Brain microvascular endothelial cell (primary cell): ENCODE results near the gene CYP1B1.
"Not testable (repeated sequence)": the region's sequence is repeated elsewhere in the genome, so short reads cannot be mapped to it uniquely, and the experiment has no call there.

Experiments
- DNase-seq: peaks from one replicate; pipeline ENCODE4 v3.0.0-alpha.2; 2020
- H3K27ac ChIP-seq: fragments of 250-450 bp; sonication (Bioruptor Pico); 2 replicates; pipeline ENCODE4 v1.5.1; 2020; ENCODE audit warnings: mild to moderate bottlenecking, moderate library complexity
- H3K27me3 ChIP-seq: fragments of 250-450 bp; sonication (Bioruptor Pico); replicated peaks from 2 replicates; pipeline ENCODE4 v1.5.1; 2020; ENCODE audit warnings: mild to moderate bottlenecking
- H3K36me3 ChIP-seq: fragments of 250-450 bp; sonication (Bioruptor Pico); replicated peaks from 2 replicates; pipeline ENCODE4 v1.5.1; 2020; ENCODE audit warnings: mild to moderate bottlenecking
- H3K4me3 ChIP-seq: 2 replicates; pipeline ENCODE4 v1.5.1; 2011; ENCODE audit warnings: low read depth, mild to moderate bottlenecking, control low read depth, low read length, moderate library complexity
- CTCF ChIP-seq: IDR thresholded peaks from 2 replicates; pipeline ENCODE4 v1.5.1; 2011; ENCODE audit warnings: low read depth, mild to moderate bottlenecking, moderate library complexity, low read length, control low read depth, inconsistent platforms; ENCODE audit errors: missing control alignments
- in situ Hi-C: cut with HindIII; loops from 2 replicates; pipeline ENCODE4 v1.10.0; 2017; ENCODE audit warnings: low sequenced_read_pairs, low pct_ligation_motif_present

CYP1B1 gene

DNA sequence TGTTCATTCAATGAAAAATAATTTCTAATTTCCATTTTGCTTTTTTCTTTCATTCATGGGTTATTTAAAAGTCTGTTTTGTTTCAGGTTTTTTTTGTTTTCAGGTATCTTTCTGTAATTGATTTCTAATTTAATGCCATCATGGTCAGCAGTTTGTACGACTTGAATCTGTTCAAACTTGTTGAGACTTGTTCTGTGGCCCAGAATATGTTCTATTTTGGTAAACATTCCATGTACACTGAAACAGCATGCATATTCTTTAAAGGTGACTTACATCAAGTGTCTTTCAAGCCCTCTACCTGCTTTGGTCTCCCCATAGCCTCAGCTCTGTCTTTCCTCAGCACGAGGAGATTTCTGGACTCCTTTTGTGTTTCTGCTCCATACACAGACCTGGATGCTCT, 49.1 kb downstream of the CYP1B1 start:
- no peak overlapping the region for H3K4me3 ChIP-seq
- no peak for DNase-seq
- no peaks in the 10 kb centered on the region for H3K27me3 ChIP-seq
- no peaks in the 10 kb centered on the region for H3K36me3 ChIP-seq
- no peak for TF ChIP-seq CTCF
- in situ Hi-C loops = no loop called here
- H3K27ac ChIP-seq = no peak overlapping the region

- no peak for TF ChIP-seq CTCF
- in situ Hi-C loops = no loop called here
- Histone ChIP-seq H3K36me3 (no peaks in the 10 kb centered on the region), H3K27ac (no peak overlapping the region), H3K4me3 (no peak overlapping the region), H3K27me3 (no peaks in the 10 kb centered on the region)
- no peak for DNase-seq
Measured at GRCh38 chr2:38021589-38021988, 54.4 kb downstream of the CYP1B1 start.

DNA sequence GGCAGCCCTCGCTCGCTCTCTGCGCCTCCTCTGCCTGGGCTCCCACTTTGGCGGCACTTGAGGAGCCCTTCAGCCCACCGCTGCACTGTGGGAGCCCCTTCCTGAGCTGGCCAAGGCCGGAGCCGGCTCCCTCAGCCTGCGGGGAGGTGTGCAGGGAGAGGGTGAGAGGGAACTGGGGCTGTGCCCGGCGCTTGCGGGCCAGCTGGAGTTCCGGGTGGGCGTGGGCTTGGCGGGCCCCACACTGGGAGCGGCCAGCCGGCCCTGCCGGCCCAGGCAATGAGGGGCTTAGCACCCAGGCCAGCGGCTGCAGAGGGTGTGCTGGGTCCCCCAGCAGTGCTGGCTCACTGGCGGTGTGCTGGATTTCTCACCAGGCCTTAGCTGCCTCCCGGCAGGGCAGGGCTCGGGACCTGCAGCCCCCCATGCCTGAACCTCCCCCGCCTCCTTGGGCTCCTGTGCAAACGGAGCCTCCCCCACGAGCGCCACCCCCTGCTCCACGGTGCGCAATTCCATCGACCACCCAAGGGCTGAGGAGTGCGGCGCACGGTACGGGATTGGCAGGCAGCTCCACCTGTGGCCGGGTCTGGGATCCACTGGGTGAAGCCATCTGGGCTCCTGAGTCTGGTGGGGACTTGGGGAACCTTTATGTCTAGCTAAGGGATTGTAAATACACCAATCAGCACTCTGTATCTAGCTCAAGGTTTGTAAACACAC, 55.4 kb downstream of the CYP1B1 start:
- H3K36me3 ChIP-seq, H3K27me3 ChIP-seq, DNase-seq, H3K4me3 ChIP-seq, in situ Hi-C loops, H3K27ac ChIP-seq: not testable (repeated sequence)

GRCh38 chr2:38017836-38018235, 58.1 kb downstream of the CYP1B1 start:
- no peak for DNase-seq
- H3K4me3 ChIP-seq = no peak overlapping the region
- no peak overlapping the region for H3K27ac ChIP-seq
- no peaks in the 10 kb centered on the region for H3K36me3 ChIP-seq
- no peaks in the 10 kb centered on the region for H3K27me3 ChIP-seq
- TF ChIP-seq CTCF = no peak
- in situ Hi-C loops = no loop called here
